Lower lobe of right lung (tissue), 2 donors: ENCODE results near the gene MICU1. TPM values are rescaled to one million over a fixed set of nuclear protein-coding genes. Genes with fewer than 3 reads are reported as not detected.
"Not testable (repeated sequence)": the region's sequence is repeated elsewhere in the genome, so short reads cannot be mapped to it uniquely, and the experiment has no call there.

Experiments
- ATAC-seq, 2 donors: fragments of 200-7000 bp; cut with Tn5 transposase; one replicate each; pipeline ENCODE4 v1.9.1; 2020 to 2022; ENCODE audit warnings: mild to moderate bottlenecking in 2 of 2, moderate library complexity in 2 of 2
- DNase-seq: peaks from one replicate; pipeline ENCODE4 v3.0.0-alpha.2; 2020
- H3K27ac ChIP-seq: fragments of 200-600 bp; one replicate; pipeline ENCODE4 v1.8.0; 2022
- H3K27me3 ChIP-seq: fragments of 200-600 bp; one replicate; pipeline ENCODE4 v1.8.0; 2022; ENCODE audit warnings: low read depth
- H3K36me3 ChIP-seq: fragments of 200-600 bp; one replicate; pipeline ENCODE4 v1.8.0; 2022; ENCODE audit warnings: mild to moderate bottlenecking
- H3K4me1 ChIP-seq: fragments of 200-600 bp; one replicate; pipeline ENCODE4 v1.8.0; 2022
- H3K4me3 ChIP-seq: fragments of 200-600 bp; one replicate; pipeline ENCODE4 v1.8.0; 2022; ENCODE audit warnings: mild to moderate bottlenecking
- H3K9me3 ChIP-seq: fragments of 200-600 bp; one replicate; pipeline ENCODE4 v1.8.0; 2022
- CTCF ChIP-seq: fragments of 200-600 bp; IDR thresholded peaks from one replicate; pipeline ENCODE4 v1.8.0; 2022; ENCODE audit warnings: antibody characterized with exemption, mild to moderate bottlenecking
- intact Hi-C: fragments of 100-400 bp; cut with DNase I; formaldehyde crosslinking; loops from one replicate; pipeline ENCODE4 v1.11.0; 2022
- total RNA-seq: library from RNA; stranded (reverse); fragmentation: NEBNext Ultra II Directional; extraction: Animal tissue kit (Norgen Biotek cat#: 25700); gene quantifications from one replicate; pipeline ENCODE4 v1.2.1, GENCODE V29; 2021
- donor health status: DM: no; HTN: yes; CAD: no; lungs with severe emphysema.

MICU1 gene
- total RNA-seq, 1 donor from 2014 or later, result 57.1 TPM

GRCh38 chr10:72351479-72351878 lies 274.4 kb downstream of the MICU1 start:
- no peaks in the 10 kb centered on the region for H3K9me3 ChIP-seq
- peaks cover 44% of the 10 kb centered on the region for H3K36me3 ChIP-seq
- H3K4me1 ChIP-seq, result peaks cover 34% of the 10 kb centered on the region
- no peak for TF ChIP-seq CTCF
- H3K27me3 ChIP-seq, result no peaks in the 10 kb centered on the region
- intact Hi-C loops, result no loop called here
- H3K4me3 ChIP-seq, result no peak overlapping the region
- no peak overlapping the region for H3K27ac ChIP-seq
- DNase-seq (no peak), ATAC-seq (no peak)

DNA sequence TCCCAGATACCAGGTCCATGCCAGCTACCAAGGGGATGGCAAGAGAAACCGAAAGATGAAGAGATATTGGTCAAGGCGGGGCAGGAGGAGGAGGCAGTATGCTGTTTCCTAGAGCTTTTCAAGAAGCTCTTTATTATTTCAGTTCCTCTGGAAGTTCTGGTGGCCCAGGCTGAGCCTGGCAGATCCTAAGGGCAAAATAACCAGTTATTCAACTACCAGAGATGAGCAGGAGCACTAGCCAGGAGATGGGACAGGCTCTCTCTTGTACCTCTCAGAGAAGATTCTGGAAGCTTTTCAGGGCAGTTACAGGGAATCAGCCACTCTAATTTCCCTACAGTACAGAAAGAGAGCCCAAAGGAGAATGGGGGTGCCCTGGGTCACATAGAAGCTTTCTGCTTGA lies 276.4 kb downstream of the MICU1 start:
- DNase-seq (no peak), ATAC-seq (no peak)
- H3K27ac ChIP-seq, result no peak overlapping the region
- no peaks in the 10 kb centered on the region for H3K9me3 ChIP-seq
- H3K36me3 ChIP-seq, result peaks cover 51% of the 10 kb centered on the region
- no peak for TF ChIP-seq CTCF
- H3K4me3 ChIP-seq, result no peak overlapping the region
- intact Hi-C loops, result no loop called here
- H3K27me3 ChIP-seq, result no peaks in the 10 kb centered on the region
- peaks cover 29% of the 10 kb centered on the region for H3K4me1 ChIP-seq

- Histone ChIP-seq H3K27ac (no peak overlapping the region), H3K9me3 (no peaks in the 10 kb centered on the region), H3K27me3 (no peaks in the 10 kb centered on the region), H3K4me1 (peaks cover 24% of the 10 kb centered on the region), H3K36me3 (peaks cover 63% of the 10 kb centered on the region), H3K4me3 (no peak overlapping the region)
- no peak for ATAC-seq
- intact Hi-C loops, result no loop called here
- DNase-seq, result no peak
- TF ChIP-seq CTCF, result no peak
These were observed 277.6 kb downstream of the MICU1 start for GRCh38 chr10:72348282-72348681.

DNA sequence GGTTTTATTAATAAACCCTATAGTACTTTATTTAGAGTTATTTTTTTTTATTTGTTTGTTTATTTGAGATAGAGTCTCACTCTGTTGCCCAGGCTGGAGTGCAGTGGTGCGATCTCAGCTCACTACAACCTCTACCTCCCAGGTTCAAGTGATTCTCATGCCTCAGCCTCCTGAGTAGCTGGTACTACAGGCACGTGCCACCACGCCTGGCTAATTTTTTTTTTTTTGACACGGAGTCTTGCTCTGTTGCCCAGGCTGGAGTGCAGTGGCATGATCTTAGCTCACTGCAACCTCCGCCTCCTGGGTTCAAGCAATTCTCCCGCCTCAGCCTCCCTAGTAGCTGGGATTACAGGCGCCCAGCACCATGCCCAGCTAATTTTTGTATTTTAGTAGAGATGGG lies 279.8 kb downstream of the MICU1 start:
- DNase-seq, H3K4me1 ChIP-seq, ATAC-seq, H3K27ac ChIP-seq, intact Hi-C loops, H3K4me3 ChIP-seq, H3K9me3 ChIP-seq, H3K27me3 ChIP-seq: not testable (repeated sequence)
- H3K36me3 ChIP-seq, result peaks cover 79% of the 10 kb centered on the region

- intact Hi-C loops, result no loop called here
- H3K27ac ChIP-seq, result no peak overlapping the region
These were observed 280.9 kb downstream of the MICU1 start for GRCh38 chr10:72344932-72345331.

GRCh38 chr10:72342911-72343310 lies 283.0 kb downstream of the MICU1 start:
- Histone ChIP-seq H3K4me3 (no peak overlapping the region), H3K27me3 (no peaks in the 10 kb centered on the region), H3K9me3 (no peaks in the 10 kb centered on the region), H3K4me1 (peaks cover 16% of the 10 kb centered on the region), H3K36me3 (peaks cover 84% of the 10 kb centered on the region), H3K27ac (no peak overlapping the region)
- TF ChIP-seq CTCF, result no peak
- DNase-seq, result no peak
- intact Hi-C loops, result no loop called here
- no peak for ATAC-seq

More at GRCh38 chr10:72344932-72345331, 280.9 kb downstream of the MICU1 start:
- Histone ChIP-seq H3K9me3 (no peaks in the 10 kb centered on the region), H3K4me3 (no peak overlapping the region), H3K4me1 (peaks cover 16% of the 10 kb centered on the region), H3K36me3 (peaks cover 84% of the 10 kb centered on the region), H3K27me3 (no peaks in the 10 kb centered on the region)
- ATAC-seq, result no peak
- no peak for DNase-seq
- no peak for TF ChIP-seq CTCF
